Measurements from ENCODE around the gene APP. TPM values are rescaled to one million over a fixed set of nuclear protein-coding genes. Genes with fewer than 3 reads are reported as not detected.

The APP gene
- total and polyA plus RNA-seq, 4 experiments from 2014 or later: 4.9 to 57.9 (median 34.2) TPM

- H3K27me3 Mint-ChIP-seq: no peaks in the 10 kb centered on the region
- DNase-seq: no peak
- H3K9me3 ChIP-seq (ENCODE audit: control insufficient read depth in 1 of 2, low read length in 2 of 2): no peaks in the 10 kb centered on the region
- peaks cover 41% of the 10 kb centered on the region for H3K4me1 ChIP-seq (ENCODE audit: insufficient read depth, low read length)
- H3K9me3 Mint-ChIP-seq: peaks cover 0 to 2% (median 0%) of the 10 kb centered on the region in 8 donors
- POLR2A ChIA-PET (ENCODE audit: partially characterized antibody): interaction anchor here (2.7 kb wide), 1 partner anchor 100 kb away, joined by 9 read pairs; no protein-coding TSS in a partner anchor
- H3K4me3 ChIP-seq (ENCODE audit: low read length in 2 of 2): no peak overlapping the region
- peaks cover 32 to 47% (median 40%) of the 10 kb centered on the region in 4 donors for H3K4me1 Mint-ChIP-seq
- CTCF ChIA-PET (ENCODE audit: partially characterized antibody): no interaction called here
- peak overlapping the region in 4 of 8 donors; percentile 12 to 52 (median 26) for H3K4me3 Mint-ChIP-seq
- intact Hi-C loops (cut with micrococcal nuclease): no loop called here
- no peak overlapping the region for H3K27ac ChIP-seq (ENCODE audit: low read depth, low read length)
- H3K36me3 ChIP-seq (ENCODE audit: insufficient read depth, low read length): no peaks in the 10 kb centered on the region
- no peaks in the 10 kb centered on the region for H3K27me3 ChIP-seq (ENCODE audit: insufficient read depth, low read length)
- H3K27ac Mint-ChIP-seq: peak overlapping the region in 5 of 7 donors; percentile 38 to 87 (median 81)
- H3K36me3 Mint-ChIP-seq: no peaks in the 10 kb centered on the region
Observed at GRCh38 chr21:26068776-26069175, 101.8 kb downstream of the APP start.

- Histone ChIP-seq H3K4me1 (ENCODE audit: insufficient read depth, low read length) (peaks cover 41% of the 10 kb centered on the region), H3K36me3 (ENCODE audit: insufficient read depth, low read length) (no peaks in the 10 kb centered on the region), H3K27me3 (ENCODE audit: insufficient read depth, low read length) (no peaks in the 10 kb centered on the region), H3K9me3 (ENCODE audit: control insufficient read depth in 1 of 2, low read length in 2 of 2) (no peaks in the 10 kb centered on the region), H3K27ac (ENCODE audit: low read depth, low read length) (no peak overlapping the region), H3K4me3 (ENCODE audit: low read length in 2 of 2) (no peak overlapping the region)
- DNase-seq: no peak
- peak overlapping the region; percentile 14 to 87 (median 65) for H3K27ac Mint-ChIP-seq
- peaks cover 32 to 43% (median 40%) of the 10 kb centered on the region in 4 donors for H3K4me1 Mint-ChIP-seq
- ChIA-PET CTCF (ENCODE audit: partially characterized antibody) (no interaction called here), POLR2A (ENCODE audit: partially characterized antibody) (no interaction called here)
- peak overlapping the region; percentile 4 to 78 (median 63) for H3K4me3 Mint-ChIP-seq
- no peaks in the 10 kb centered on the region for H3K36me3 Mint-ChIP-seq
- peaks cover 0 to 2% (median 0%) of the 10 kb centered on the region in 8 donors for H3K9me3 Mint-ChIP-seq
- intact Hi-C loops (cut with micrococcal nuclease): no loop called here
- H3K27me3 Mint-ChIP-seq: no peaks in the 10 kb centered on the region
Observed at GRCh38 chr21:26067836-26068594, 102.6 kb downstream of the APP start.

GRCh38 chr21:26064506-26064905 is 106.1 kb downstream of the APP start:
- H3K27me3 ChIP-seq (ENCODE audit: insufficient read depth, low read length): no peaks in the 10 kb centered on the region
- no peak for DNase-seq
- POLR2A ChIA-PET (ENCODE audit: partially characterized antibody): no interaction called here
- Mint-ChIP-seq H3K27me3 (no peaks in the 10 kb centered on the region), H3K27ac (no peak overlapping the region), H3K4me3 (no peak overlapping the region), H3K9me3 (peaks cover 0 to 2% (median 0%) of the 10 kb centered on the region in 8 donors), H3K36me3 (no peaks in the 10 kb centered on the region), H3K4me1 (peaks cover 18 to 24% (median 19%) of the 10 kb centered on the region in 4 donors)
- intact Hi-C loops (cut with micrococcal nuclease): no loop called here
- no peaks in the 10 kb centered on the region for H3K36me3 ChIP-seq (ENCODE audit: insufficient read depth, low read length)
- no peak overlapping the region for H3K27ac ChIP-seq (ENCODE audit: low read depth, low read length)
- H3K4me1 ChIP-seq (ENCODE audit: insufficient read depth, low read length): peaks cover 16% of the 10 kb centered on the region
- H3K4me3 ChIP-seq (ENCODE audit: low read length in 2 of 2): no peak overlapping the region
- H3K9me3 ChIP-seq (ENCODE audit: control insufficient read depth in 1 of 2, low read length in 2 of 2): no peaks in the 10 kb centered on the region
- CTCF ChIA-PET (ENCODE audit: partially characterized antibody): no interaction called here

GRCh38 chr21:26061437-26061836 is 109.1 kb downstream of the APP start:
- Histone ChIP-seq H3K27me3 (ENCODE audit: insufficient read depth, low read length) (no peaks in the 10 kb centered on the region), H3K9me3 (ENCODE audit: control insufficient read depth in 1 of 2, low read length in 2 of 2) (no peaks in the 10 kb centered on the region), H3K4me1 (ENCODE audit: insufficient read depth, low read length) (no peaks in the 10 kb centered on the region), H3K27ac (ENCODE audit: low read depth, low read length) (no peak overlapping the region), H3K36me3 (ENCODE audit: insufficient read depth, low read length) (no peaks in the 10 kb centered on the region), H3K4me3 (ENCODE audit: low read length in 2 of 2) (no peak overlapping the region)
- H3K4me3 Mint-ChIP-seq: no peak overlapping the region
- H3K36me3 Mint-ChIP-seq: no peaks in the 10 kb centered on the region
- no peak overlapping the region for H3K27ac Mint-ChIP-seq
- H3K27me3 Mint-ChIP-seq: no peaks in the 10 kb centered on the region
- CTCF ChIA-PET (ENCODE audit: partially characterized antibody): no interaction called here
- POLR2A ChIA-PET (ENCODE audit: partially characterized antibody): no interaction called here
- no peak for DNase-seq
- intact Hi-C loops (cut with micrococcal nuclease): no loop called here
- H3K9me3 Mint-ChIP-seq: no peaks in the 10 kb centered on the region
- peaks cover 0 to 11% (median 5%) of the 10 kb centered on the region in 4 donors for H3K4me1 Mint-ChIP-seq

- Histone ChIP-seq H3K27ac (ENCODE audit: low read depth, low read length) (no peak overlapping the region), H3K36me3 (ENCODE audit: insufficient read depth, low read length) (no peaks in the 10 kb centered on the region), H3K27me3 (ENCODE audit: insufficient read depth, low read length) (no peaks in the 10 kb centered on the region), H3K9me3 (ENCODE audit: control insufficient read depth in 1 of 2, low read length in 2 of 2) (no peaks in the 10 kb centered on the region), H3K4me3 (ENCODE audit: low read length in 2 of 2) (no peak overlapping the region), H3K4me1 (ENCODE audit: insufficient read depth, low read length) (no peaks in the 10 kb centered on the region)
- CTCF ChIA-PET (ENCODE audit: partially characterized antibody): no interaction called here
- Mint-ChIP-seq H3K36me3 (no peaks in the 10 kb centered on the region), H3K9me3 (no peaks in the 10 kb centered on the region), H3K27ac (no peak overlapping the region), H3K27me3 (no peaks in the 10 kb centered on the region), H3K4me1 (peaks cover 0 to 13% (median 9%) of the 10 kb centered on the region in 4 donors), H3K4me3 (no peak overlapping the region)
- POLR2A ChIA-PET (ENCODE audit: partially characterized antibody): no interaction called here
- intact Hi-C loops (cut with micrococcal nuclease): no loop called here
- no peak for DNase-seq
Observed at GRCh38 chr21:26060335-26061115, 110.0 kb downstream of the APP start.

- no peak overlapping the region for H3K27ac ChIP-seq (ENCODE audit: low read depth, low read length)
- intact Hi-C loops (cut with micrococcal nuclease): no loop called here
- Mint-ChIP-seq H3K36me3 (no peaks in the 10 kb centered on the region), H3K4me3 (no peak overlapping the region), H3K27me3 (no peaks in the 10 kb centered on the region), H3K27ac (no peak overlapping the region), H3K4me1 (peaks cover 4 to 15% (median 11%) of the 10 kb centered on the region in 4 donors), H3K9me3 (no peaks in the 10 kb centered on the region)
- H3K4me3 ChIP-seq (ENCODE audit: low read length in 2 of 2): no peak overlapping the region
- ChIA-PET POLR2A (ENCODE audit: partially characterized antibody) (no interaction called here), CTCF (ENCODE audit: partially characterized antibody) (no interaction called here)
- no peaks in the 10 kb centered on the region for H3K36me3 ChIP-seq (ENCODE audit: insufficient read depth, low read length)
- no peaks in the 10 kb centered on the region for H3K4me1 ChIP-seq (ENCODE audit: insufficient read depth, low read length)
- no peaks in the 10 kb centered on the region for H3K9me3 ChIP-seq (ENCODE audit: control insufficient read depth in 1 of 2, low read length in 2 of 2)
- DNase-seq: no peak
- no peaks in the 10 kb centered on the region for H3K27me3 ChIP-seq (ENCODE audit: insufficient read depth, low read length)
Observed at GRCh38 chr21:26057477-26058170, 112.9 kb downstream of the APP start.

GRCh38 chr21:26055841-26056264 is 114.7 kb downstream of the APP start:
- POLR2A ChIA-PET (ENCODE audit: partially characterized antibody): no interaction called here
- no peak overlapping the region for H3K27ac Mint-ChIP-seq
- no peaks in the 10 kb centered on the region for H3K27me3 ChIP-seq (ENCODE audit: insufficient read depth, low read length)

More at GRCh38 chr21:26055841-26056264, 114.7 kb downstream of the APP start:
- intact Hi-C loops (cut with micrococcal nuclease): no loop called here
- H3K9me3 ChIP-seq (ENCODE audit: control insufficient read depth in 1 of 2, low read length in 2 of 2): no peaks in the 10 kb centered on the region
- H3K4me1 ChIP-seq (ENCODE audit: insufficient read depth, low read length): no peaks in the 10 kb centered on the region
- Mint-ChIP-seq H3K4me3 (no peak overlapping the region), H3K27me3 (no peaks in the 10 kb centered on the region), H3K4me1 (peaks cover 4 to 15% (median 11%) of the 10 kb centered on the region in 4 donors), H3K9me3 (no peaks in the 10 kb centered on the region), H3K36me3 (peaks cover 6 to 7% of the 10 kb centered on the region in 2 donors)
- CTCF ChIA-PET (ENCODE audit: partially characterized antibody): interaction anchor here (1.0 kb wide), 1 partner anchor 173 kb away, joined by 3 read pairs; no protein-coding TSS in a partner anchor
- no peak for DNase-seq
- no peak overlapping the region for H3K27ac ChIP-seq (ENCODE audit: low read depth, low read length)
- H3K36me3 ChIP-seq (ENCODE audit: insufficient read depth, low read length): no peaks in the 10 kb centered on the region
- no peak overlapping the region for H3K4me3 ChIP-seq (ENCODE audit: low read length in 2 of 2)
